Naive thymus-derived CD4-positive, alpha-beta T cell (primary cell): Measurements from ENCODE around the gene CARS2. TPM values are rescaled to one million over a fixed set of nuclear protein-coding genes. Genes with fewer than 3 reads are reported as not detected.

Experiments used
- ATAC-seq: fragments of 150-1000 bp; cut with Tn5 transposase; 2 replicates; pipeline ENCODE4 v1.10.0; 2021; ENCODE audit warnings: mild to moderate bottlenecking, moderate library complexity
- CTCF ChIA-PET: fragments of 350-600 bp; sonication (Branson Sonifier 250); formaldehyde crosslinking; loops from one replicate; lab custom pipeline; 2021; ENCODE audit warnings: antibody characterized with exemption; lab: Charles Lee
- POLR2A ChIA-PET: fragments of 350-600 bp; sonication (Branson Sonifier 250); formaldehyde crosslinking; loops from one replicate; lab custom pipeline; 2021; ENCODE audit warnings: antibody characterized with exemption, inconsistent platforms; lab: Charles Lee
- DNase-seq, 9 donors: peaks; one replicate each; pipeline versions ENCODE4 v3.0.0 to v3.0.0-alpha.2; 2020 to 2022; ENCODE audit warnings: mixed read lengths in 1 of 9
- H3K27ac ChIP-seq: one replicate; pipeline ENCODE4 v1.7.0; 2013; ENCODE audit warnings: mild to moderate bottlenecking, low read depth, low read length, moderate library complexity
- H3K27me3 ChIP-seq, 2 donors: one replicate each; pipeline ENCODE4 v1.7.0; 2013; ENCODE audit warnings: low read length in 2 of 2, mild to moderate bottlenecking in 2 of 2, moderate library complexity in 2 of 2; ENCODE audit not compliant: control insufficient read depth in 2 of 2, insufficient read depth in 2 of 2
- H3K36me3 ChIP-seq, 3 experiments: 1 replicate in 2 of 3; 2 replicates in 1 of 3; pipeline ENCODE4 v1.7.0; 2013; ENCODE audit warnings: low read length in 3 of 3, mild to moderate bottlenecking in 3 of 3, moderate library complexity in 1 of 3; ENCODE audit not compliant: insufficient read depth in 3 of 3, control insufficient read depth in 2 of 3
- H3K4me1 ChIP-seq, 2 donors: one replicate each; pipeline ENCODE4 v1.7.0; 2013; ENCODE audit warnings: low read length in 2 of 2, mild to moderate bottlenecking in 2 of 2, moderate library complexity in 1 of 2; ENCODE audit not compliant: control insufficient read depth in 2 of 2, insufficient read depth in 2 of 2
- H3K4me3 ChIP-seq: 2 replicates; pipeline ENCODE4 v1.7.0; 2013; ENCODE audit warnings: mild to moderate bottlenecking, low read length
- H3K9me3 ChIP-seq, 3 experiments: 1 replicate in 2 of 3; 2 replicates in 1 of 3; pipeline ENCODE4 v1.7.0; 2013; ENCODE audit warnings: low read length in 3 of 3; ENCODE audit not compliant: control insufficient read depth in 2 of 3
- H3K27ac Mint-ChIP-seq, 9 donors: one replicate each; pipeline ENCODE4 v1.8.0; 2020 to 2022; ENCODE audit warnings: mixed read lengths in 9 of 9, mild to moderate bottlenecking in 8 of 9, moderate library complexity in 5 of 9, inconsistent platforms in 2 of 9
- H3K27me3 Mint-ChIP-seq, 5 donors: one replicate each; pipeline ENCODE4 v1.8.0; 2021 to 2022; ENCODE audit warnings: mixed read lengths in 5 of 5, mild to moderate bottlenecking in 1 of 5
- H3K36me3 Mint-ChIP-seq, 5 donors: one replicate each; pipeline ENCODE4 v1.8.0; 2020 to 2022; ENCODE audit warnings: mixed read lengths in 5 of 5, mild to moderate bottlenecking in 3 of 5, inconsistent platforms in 1 of 5
- H3K4me1 Mint-ChIP-seq, 7 donors: one replicate each; pipeline ENCODE4 v1.8.0; 2020 to 2022; ENCODE audit warnings: mixed read lengths in 7 of 7, mild to moderate bottlenecking in 3 of 7, inconsistent platforms in 1 of 7
- H3K4me3 Mint-ChIP-seq, 10 donors: one replicate each; pipeline ENCODE4 v1.8.0; 2020 to 2022; ENCODE audit warnings: mild to moderate bottlenecking in 10 of 10, mixed read lengths in 10 of 10, moderate library complexity in 6 of 10, inconsistent platforms in 2 of 10
- H3K9me3 Mint-ChIP-seq, 11 donors: one replicate each; pipeline ENCODE4 v1.8.0; 2020 to 2022; ENCODE audit warnings: mixed read lengths in 11 of 11, mild to moderate bottlenecking in 4 of 11, inconsistent platforms in 1 of 11, moderate library complexity in 1 of 11
- intact Hi-C, 2 donors: fragments of 100-400 bp; cut with micrococcal nuclease; formaldehyde crosslinking; loops; one replicate each; pipeline ENCODE4 v1.15.1; 2023
- polyA plus RNA-seq, 2 donors: library from polyadenylated mRNA; unstranded; fragments of 300-500 nt; fragmentation: Illumina TruSeq; gene quantifications; one replicate each; pipeline ENCODE4 v1.2.3, GENCODE V29; 2021
- total RNA-seq, 6 experiments: library from RNA in 5 of 6; stranded (reverse) in 5 of 6; gene quantifications; 1 replicate in 5 of 6; 2 replicates in 1 of 6; pipeline ENCODE4 v1.2.3 and lab custom pipeline; 2021 to 2026

The CARS2 gene
- total and polyA plus RNA-seq, 7 experiments from 2014 or later = 28.6 to 106 (median 85.8) TPM

DNA sequence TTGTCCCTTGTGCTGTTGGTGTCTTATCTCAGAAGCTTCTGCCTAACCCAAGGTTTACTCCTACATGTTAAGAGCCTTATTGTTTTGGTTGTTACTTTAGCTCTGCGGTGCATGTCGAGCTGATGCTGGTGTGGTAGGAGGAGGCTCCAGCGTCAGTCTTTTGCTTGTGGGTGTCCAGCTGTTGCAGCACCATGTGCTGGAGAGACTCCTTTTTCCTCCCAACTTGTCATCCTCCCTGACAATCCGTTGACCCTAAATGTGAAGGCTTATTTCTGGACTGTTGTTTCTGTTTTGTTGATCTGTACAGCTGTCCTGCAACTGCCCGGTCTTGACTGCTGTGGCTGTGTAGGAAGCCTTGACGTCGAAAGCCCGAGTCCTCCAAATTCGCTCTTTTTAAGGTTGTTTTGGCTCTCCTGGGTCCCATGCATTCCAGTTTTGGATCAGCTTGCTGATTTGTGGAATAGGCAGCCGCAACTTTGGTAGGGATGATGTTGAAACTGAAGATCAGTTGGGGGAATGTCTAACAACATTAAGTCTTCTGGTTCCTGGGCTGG lies 75.3 kb downstream of the CARS2 start:
- CTCF ChIA-PET = interaction anchor here (1.0 kb wide), 1 partner anchor 188 kb away, joined by 4 read pairs; no protein-coding TSS in a partner anchor
- H3K27ac Mint-ChIP-seq = peak overlapping the region; percentile 6 to 79 (median 62)

DNA sequence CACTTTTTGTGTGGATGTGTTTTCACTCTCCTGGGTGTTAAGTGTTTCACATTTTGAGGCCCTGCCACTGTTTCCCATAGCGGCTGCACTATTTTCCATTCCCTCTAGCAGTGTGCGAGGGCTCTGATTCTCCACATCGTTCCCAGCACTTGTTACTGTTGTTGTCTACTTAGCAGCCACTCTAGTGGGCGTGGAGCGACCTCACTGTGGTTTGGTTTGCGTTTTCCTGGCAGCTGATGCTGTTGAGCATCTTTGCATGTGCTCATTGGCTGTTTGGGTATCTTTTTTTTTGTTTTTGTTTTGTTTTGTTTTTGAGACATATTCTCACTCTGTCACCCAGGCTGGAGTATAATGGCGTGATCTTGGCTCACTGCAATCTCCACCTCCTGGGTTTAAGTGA lies 76.2 kb downstream of the CARS2 start:
- no peak overlapping the region for H3K27ac ChIP-seq
- peak overlapping the region in 1 of 10 donors; percentile 58 for H3K4me3 Mint-ChIP-seq

More for the DNA sequence above, 75.3 kb downstream of the CARS2 start:
- Mint-ChIP-seq H3K36me3 (peaks cover 3 to 37% (median 9%) of the 10 kb centered on the region in 5 donors), H3K27me3 (no peaks in the 10 kb centered on the region), H3K9me3 (no peaks in the 10 kb centered on the region), H3K4me1 (peaks cover 26 to 52% (median 44%) of the 10 kb centered on the region in 7 donors), H3K4me3 (no peak overlapping the region)
- intact Hi-C loops = loop anchor here in 1 of 2 donors (1.0 kb wide), 1 partner anchor 14 kb away; no protein-coding TSS in a partner anchor
- ATAC-seq (no peak), DNase-seq (no peak)
- Histone ChIP-seq H3K27me3 (no peaks in the 10 kb centered on the region), H3K4me1 (no peaks in the 10 kb centered on the region), H3K36me3 (peaks cover 0 to 65% (median 6%) of the 10 kb centered on the region in 3 experiments), H3K4me3 (no peak overlapping the region), H3K27ac (no peak overlapping the region), H3K9me3 (no peaks in the 10 kb centered on the region)
- POLR2A ChIA-PET = interaction anchor here (0.6 kb wide), 1 partner anchor 711 kb away, joined by 5 read pairs; no protein-coding TSS in a partner anchor

DNA sequence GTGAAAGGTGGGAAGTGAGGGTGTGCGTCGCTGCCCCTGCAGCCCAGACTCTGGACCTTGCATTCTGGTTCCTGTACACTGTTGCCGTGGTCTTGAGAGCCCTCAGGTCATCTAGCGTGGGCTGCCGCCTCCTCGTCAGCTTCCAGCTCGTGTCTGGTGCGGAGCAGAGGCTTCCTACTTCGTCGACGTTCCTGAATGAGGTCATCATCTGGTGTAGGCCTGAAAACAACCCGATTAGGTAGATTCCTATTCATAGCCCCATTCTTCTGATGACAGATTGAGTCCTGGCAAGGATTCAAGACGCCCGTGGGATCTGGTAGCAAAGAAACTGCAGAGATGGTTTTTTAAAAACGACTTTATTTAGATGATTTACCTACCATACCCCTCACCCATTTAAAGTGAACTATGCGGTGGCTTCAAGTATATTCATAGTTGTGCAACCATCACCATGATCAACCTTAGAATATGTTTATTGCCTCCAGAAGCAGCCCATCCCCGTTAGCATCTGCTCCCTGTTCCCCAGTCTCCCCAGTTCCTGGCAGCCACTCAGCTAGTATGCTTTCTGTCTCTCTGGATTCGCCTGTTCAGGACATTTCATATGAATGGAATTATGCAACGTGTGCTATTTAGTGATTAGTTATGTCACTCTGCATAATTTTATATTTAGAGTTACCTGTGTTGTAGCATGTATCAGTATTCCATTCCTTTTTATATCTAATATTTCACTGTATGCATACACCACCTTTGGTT lies 76.8 kb downstream of the CARS2 start:
- Mint-ChIP-seq H3K27ac (peak overlapping the region in 8 of 9 donors; percentile 47 to 81 (median 70)), H3K36me3 (peaks cover 3 to 28% (median 9%) of the 10 kb centered on the region in 5 donors), H3K4me1 (peaks cover 29 to 52% (median 47%) of the 10 kb centered on the region in 7 donors), H3K4me3 (no peak overlapping the region), H3K9me3 (no peaks in the 10 kb centered on the region), H3K27me3 (no peaks in the 10 kb centered on the region)
- intact Hi-C loops = loop anchor here in 1 of 2 donors (1.0 kb wide), 1 partner anchor 13 kb away; no protein-coding TSS in a partner anchor
- ChIA-PET POLR2A (interaction anchor here (1.2 kb wide), 1 partner anchor 32 kb away, joined by 3 read pairs; no protein-coding TSS in a partner anchor), CTCF (no interaction called here)
- no peaks in the 10 kb centered on the region for H3K9me3 ChIP-seq
- H3K36me3 ChIP-seq = peaks cover 3 to 65% (median 7%) of the 10 kb centered on the region in 3 experiments
- ATAC-seq (no peak), DNase-seq (no peak)
- H3K4me1 ChIP-seq = no peaks in the 10 kb centered on the region
- H3K4me3 ChIP-seq = no peak overlapping the region
- H3K27me3 ChIP-seq = no peaks in the 10 kb centered on the region
- no peak overlapping the region for H3K27ac ChIP-seq

More for the DNA sequence above, 76.2 kb downstream of the CARS2 start:
- peak; percentile 65 for ATAC-seq
- Histone ChIP-seq H3K36me3 (peaks cover 6 to 65% (median 7%) of the 10 kb centered on the region in 3 experiments), H3K9me3 (no peaks in the 10 kb centered on the region), H3K4me1 (no peaks in the 10 kb centered on the region), H3K4me3 (no peak overlapping the region), H3K27me3 (no peaks in the 10 kb centered on the region)
- Mint-ChIP-seq H3K9me3 (no peaks in the 10 kb centered on the region), H3K27me3 (no peaks in the 10 kb centered on the region), H3K27ac (peak overlapping the region; percentile 47 to 79 (median 70)), H3K4me1 (peaks cover 29 to 52% (median 47%) of the 10 kb centered on the region in 7 donors), H3K36me3 (peaks cover 3 to 32% (median 9%) of the 10 kb centered on the region in 5 donors)
- ChIA-PET POLR2A (interaction anchor here (1.2 kb wide), 1 partner anchor 32 kb away, joined by 3 read pairs; no protein-coding TSS in a partner anchor), CTCF (interaction anchor here (1.0 kb wide), 1 partner anchor 189 kb away, joined by 4 read pairs; no protein-coding TSS in a partner anchor)
- peak in 5 of 9 donors; percentile 20 to 50 (median 31) for DNase-seq
- intact Hi-C loops = loop anchor here in 1 of 2 donors (1.0 kb wide), 1 partner anchor 13 kb away; no protein-coding TSS in a partner anchor

DNA sequence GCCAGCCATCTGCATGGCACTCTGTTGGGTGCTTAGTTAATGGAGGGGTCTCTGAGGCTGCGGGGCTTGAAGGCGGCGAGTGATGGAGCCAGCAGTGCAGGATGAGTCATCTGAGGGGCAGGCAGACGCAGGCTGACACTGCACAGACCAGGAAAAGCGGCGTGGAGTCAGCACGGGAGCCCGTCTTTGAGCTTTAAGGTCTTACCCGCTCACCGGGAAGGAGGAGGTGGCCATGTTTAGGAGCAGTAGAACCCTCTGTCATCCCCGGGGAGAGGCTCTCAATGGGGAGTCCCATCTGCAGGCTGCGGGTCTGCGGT lies 77.5 kb downstream of the CARS2 start:
- Histone ChIP-seq H3K27me3 (no peaks in the 10 kb centered on the region), H3K4me1 (no peaks in the 10 kb centered on the region), H3K27ac (no peak overlapping the region), H3K36me3 (peaks cover 0 to 66% (median 7%) of the 10 kb centered on the region in 3 experiments), H3K4me3 (no peak overlapping the region), H3K9me3 (no peaks in the 10 kb centered on the region)
- Mint-ChIP-seq H3K4me1 (peaks cover 29 to 52% (median 47%) of the 10 kb centered on the region in 7 donors), H3K36me3 (peaks cover 3 to 28% (median 9%) of the 10 kb centered on the region in 5 donors), H3K27ac (peak overlapping the region in 5 of 9 donors; percentile 41 to 76 (median 58)), H3K4me3 (no peak overlapping the region), H3K9me3 (no peaks in the 10 kb centered on the region), H3K27me3 (no peaks in the 10 kb centered on the region)
- no peak for ATAC-seq
- DNase-seq = no peak
- POLR2A ChIA-PET = no interaction called here
- intact Hi-C loops = no loop called here
- CTCF ChIA-PET = no interaction called here

GRCh38 chr13:110627761-110628476 lies 78.0 kb downstream of the CARS2 start:
- H3K36me3 ChIP-seq = peaks cover 0 to 71% (median 7%) of the 10 kb centered on the region in 3 experiments
- no peak overlapping the region for H3K4me3 Mint-ChIP-seq
- no peaks in the 10 kb centered on the region for H3K9me3 Mint-ChIP-seq
- H3K4me1 ChIP-seq = no peaks in the 10 kb centered on the region
- H3K27ac Mint-ChIP-seq = peak overlapping the region in 6 of 9 donors; percentile 41 to 76 (median 58)
- ATAC-seq (no peak), DNase-seq (no peak)
- intact Hi-C loops = no loop called here
- H3K27ac ChIP-seq = no peak overlapping the region
- CTCF ChIA-PET = no interaction called here
- H3K4me1 Mint-ChIP-seq = peaks cover 29 to 57% (median 51%) of the 10 kb centered on the region in 7 donors
- H3K27me3 Mint-ChIP-seq = no peaks in the 10 kb centered on the region
- POLR2A ChIA-PET = no interaction called here
- H3K9me3 ChIP-seq = no peaks in the 10 kb centered on the region
- peaks cover 3 to 30% (median 10%) of the 10 kb centered on the region in 5 donors for H3K36me3 Mint-ChIP-seq
- H3K4me3 ChIP-seq = no peak overlapping the region
- H3K27me3 ChIP-seq = no peaks in the 10 kb centered on the region

DNA sequence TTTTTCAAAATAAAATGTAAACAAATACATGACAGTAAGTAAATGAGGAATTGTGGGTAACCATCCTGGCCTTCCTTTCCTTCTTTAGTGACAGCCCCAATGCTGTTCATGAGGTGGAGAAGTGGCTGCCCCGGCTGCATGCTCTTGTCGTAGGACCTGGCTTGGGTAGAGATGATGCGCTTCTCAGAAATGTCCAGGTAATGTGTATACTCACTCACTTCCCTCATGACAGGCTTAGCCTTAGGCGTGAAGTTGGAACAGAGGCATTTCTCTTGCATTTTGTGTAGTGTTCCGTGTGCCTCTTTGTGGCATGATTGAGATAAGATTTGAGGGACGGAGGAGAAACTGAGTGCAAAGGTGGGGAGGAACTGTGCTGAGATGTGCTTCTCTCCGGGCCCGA lies 78.6 kb downstream of the CARS2 start:
- ChIA-PET CTCF (no interaction called here), POLR2A (no interaction called here)
- DNase-seq (no peak), ATAC-seq (no peak)
- Histone ChIP-seq H3K4me3 (no peak overlapping the region), H3K27me3 (no peaks in the 10 kb centered on the region), H3K9me3 (no peaks in the 10 kb centered on the region), H3K36me3 (peaks cover 0 to 74% (median 7%) of the 10 kb centered on the region in 3 experiments), H3K27ac (no peak overlapping the region), H3K4me1 (no peaks in the 10 kb centered on the region)
- peak overlapping the region in 3 of 9 donors; percentile 54 to 76 (median 75) for H3K27ac Mint-ChIP-seq
- H3K9me3 Mint-ChIP-seq = no peaks in the 10 kb centered on the region
- peaks cover 30 to 62% (median 54%) of the 10 kb centered on the region in 7 donors for H3K4me1 Mint-ChIP-seq
- H3K27me3 Mint-ChIP-seq = no peaks in the 10 kb centered on the region
- peaks cover 3 to 33% (median 11%) of the 10 kb centered on the region in 5 donors for H3K36me3 Mint-ChIP-seq
- no peak overlapping the region for H3K4me3 Mint-ChIP-seq
- intact Hi-C loops = no loop called here
